Measurements from ENCODE around the gene ELN.

- TF ChIP-seq MAX (IDR thresholded peaks at IDR 0.05) (no peak), TAF1 (IDR thresholded peaks at IDR 0.05; ENCODE audit: low read depth) (no peak), CEBPB (IDR thresholded peaks at IDR 0.05) (no peak)
Measured at GRCh38 chr7:74020390-74020789, 7.6 kb upstream of the ELN start.
